GM12874 (cell line): ENCODE data around the gene ANO6.

ENCODE experiments used
- TF ChIP-seq, protein P1 (sequence below): IDR thresholded peaks from 2 replicates; pipeline ENCODE4 v1.5.1; 2011; ENCODE audit warnings: low read depth, mild to moderate bottlenecking, control low read depth, low read length, moderate library complexity; ENCODE audit not compliant: insufficient read depth

Gene ANO6

DNA sequence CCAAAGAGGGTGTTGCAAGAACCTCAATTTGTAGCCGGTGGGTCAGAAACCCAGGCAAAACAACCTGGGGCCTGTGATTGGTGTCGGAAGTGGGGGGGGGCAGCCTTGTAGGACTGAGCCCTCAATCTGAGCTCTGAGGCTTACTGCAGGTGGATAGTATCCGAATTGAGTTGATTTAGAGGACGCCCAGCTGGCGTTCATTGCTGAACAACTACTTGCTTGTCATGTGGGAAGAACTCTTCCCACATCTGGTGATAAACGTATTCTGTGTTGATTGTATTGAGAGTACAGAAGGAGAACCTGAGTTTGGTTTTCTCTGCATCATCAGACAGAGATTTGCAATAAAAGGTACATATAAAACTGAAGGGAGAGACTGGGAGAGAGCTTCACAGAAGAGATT, 5.1 kb downstream of the ANO6 start:
- TF ChIP-seq, protein P1, sequence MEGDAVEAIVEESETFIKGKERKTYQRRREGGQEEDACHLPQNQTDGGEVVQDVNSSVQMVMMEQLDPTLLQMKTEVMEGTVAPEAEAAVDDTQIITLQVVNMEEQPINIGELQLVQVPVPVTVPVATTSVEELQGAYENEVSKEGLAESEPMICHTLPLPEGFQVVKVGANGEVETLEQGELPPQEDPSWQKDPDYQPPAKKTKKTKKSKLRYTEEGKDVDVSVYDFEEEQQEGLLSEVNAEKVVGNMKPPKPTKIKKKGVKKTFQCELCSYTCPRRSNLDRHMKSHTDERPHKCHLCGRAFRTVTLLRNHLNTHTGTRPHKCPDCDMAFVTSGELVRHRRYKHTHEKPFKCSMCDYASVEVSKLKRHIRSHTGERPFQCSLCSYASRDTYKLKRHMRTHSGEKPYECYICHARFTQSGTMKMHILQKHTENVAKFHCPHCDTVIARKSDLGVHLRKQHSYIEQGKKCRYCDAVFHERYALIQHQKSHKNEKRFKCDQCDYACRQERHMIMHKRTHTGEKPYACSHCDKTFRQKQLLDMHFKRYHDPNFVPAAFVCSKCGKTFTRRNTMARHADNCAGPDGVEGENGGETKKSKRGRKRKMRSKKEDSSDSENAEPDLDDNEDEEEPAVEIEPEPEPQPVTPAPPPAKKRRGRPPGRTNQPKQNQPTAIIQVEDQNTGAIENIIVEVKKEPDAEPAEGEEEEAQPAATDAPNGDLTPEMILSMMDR, result no peak

DNA sequence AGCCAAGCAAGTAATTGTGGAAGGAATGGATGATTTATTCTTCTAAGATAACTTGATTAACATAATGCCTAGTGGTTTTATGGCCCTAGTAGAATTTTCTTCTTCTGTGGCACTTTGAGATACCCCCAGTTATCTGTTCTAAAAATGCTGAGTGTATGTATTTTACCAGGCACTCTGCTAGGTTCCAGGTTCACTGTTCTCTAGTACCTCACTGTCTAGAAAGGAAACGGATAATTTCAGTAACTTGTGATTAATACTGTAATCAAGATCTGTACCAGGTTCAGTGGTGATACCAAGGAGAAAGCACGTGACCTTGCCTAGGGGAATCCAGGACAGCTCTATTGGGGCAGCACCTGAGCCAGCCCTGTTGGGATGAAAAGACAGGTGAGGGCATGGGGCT, 8.0 kb downstream of the ANO6 start:
- TF ChIP-seq, protein P1, result no peak

DNA sequence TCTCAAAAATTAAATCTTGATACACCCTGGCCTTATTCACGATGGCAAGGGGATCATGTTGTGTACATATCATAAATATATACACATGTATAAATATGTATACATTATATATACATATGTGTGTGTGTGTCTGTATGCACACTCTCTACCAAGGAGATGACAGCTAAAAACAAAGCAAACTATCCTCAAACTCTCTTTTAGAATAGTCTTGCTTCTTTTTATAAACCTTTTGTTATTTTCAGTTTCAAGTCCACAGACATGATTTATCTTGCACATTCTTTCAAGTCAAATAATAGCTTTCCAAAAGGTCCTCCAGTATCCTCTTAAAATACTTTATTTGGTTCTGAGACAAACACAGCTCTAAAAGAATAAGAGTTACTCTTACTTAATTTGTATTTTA, 8.4 kb downstream of the ANO6 start:
- TF ChIP-seq, protein P1, result no peak

DNA sequence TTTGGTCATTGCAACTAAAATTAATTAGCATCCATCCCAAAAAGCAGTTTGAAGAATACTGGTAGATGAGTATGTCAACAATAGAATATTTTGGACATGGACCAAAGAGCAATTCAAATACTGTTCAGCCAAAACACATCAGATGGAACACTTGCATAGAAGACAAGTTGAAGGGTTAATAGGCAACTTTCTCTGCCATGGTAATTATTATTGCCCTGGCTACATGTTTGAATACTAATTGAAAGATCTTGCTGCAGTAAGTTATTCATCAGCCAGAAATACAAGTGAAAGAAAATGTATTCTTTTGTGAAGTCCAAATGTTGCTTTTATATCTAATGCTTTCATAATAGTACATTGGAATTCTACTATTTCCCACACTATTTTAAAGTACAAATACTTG, 10.1 kb downstream of the ANO6 start:
- TF ChIP-seq, protein P1, result no peak

DNA sequence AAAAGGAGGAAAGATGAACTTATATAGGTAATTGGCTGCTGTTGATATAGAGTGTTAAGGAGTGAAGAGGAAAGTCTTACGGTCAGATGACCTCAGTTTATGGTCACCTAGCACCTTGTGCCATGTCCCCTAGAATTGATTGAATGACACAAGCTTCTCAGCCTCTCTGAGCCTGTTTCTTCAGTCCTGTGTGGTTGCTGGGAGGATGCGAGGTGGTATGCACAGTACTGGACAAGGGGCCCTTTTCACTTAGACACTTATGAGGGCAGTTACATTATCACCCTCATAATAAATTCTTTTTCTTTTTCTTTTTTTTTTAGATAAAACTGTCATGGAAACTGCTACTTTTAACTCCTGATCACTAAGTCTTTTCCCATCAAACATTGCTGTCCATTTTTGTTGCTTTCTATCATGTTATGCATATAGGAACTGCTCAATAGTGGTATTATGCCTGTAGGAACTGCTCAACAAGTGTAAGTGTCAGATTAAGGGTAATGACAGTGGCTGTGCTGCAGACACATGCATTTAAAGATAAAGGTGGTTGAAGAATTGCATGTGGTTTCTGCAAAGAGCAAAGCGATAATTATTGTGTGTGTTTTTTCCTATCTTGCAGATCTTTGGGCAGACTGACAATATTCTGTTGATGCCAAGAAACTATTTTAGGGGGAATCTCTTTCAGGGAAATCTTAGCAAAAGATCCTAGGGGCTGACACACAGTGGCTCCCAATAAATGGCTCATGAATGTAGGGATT, 11.6 kb downstream of the ANO6 start:
- TF ChIP-seq, protein P1, result no peak

DNA sequence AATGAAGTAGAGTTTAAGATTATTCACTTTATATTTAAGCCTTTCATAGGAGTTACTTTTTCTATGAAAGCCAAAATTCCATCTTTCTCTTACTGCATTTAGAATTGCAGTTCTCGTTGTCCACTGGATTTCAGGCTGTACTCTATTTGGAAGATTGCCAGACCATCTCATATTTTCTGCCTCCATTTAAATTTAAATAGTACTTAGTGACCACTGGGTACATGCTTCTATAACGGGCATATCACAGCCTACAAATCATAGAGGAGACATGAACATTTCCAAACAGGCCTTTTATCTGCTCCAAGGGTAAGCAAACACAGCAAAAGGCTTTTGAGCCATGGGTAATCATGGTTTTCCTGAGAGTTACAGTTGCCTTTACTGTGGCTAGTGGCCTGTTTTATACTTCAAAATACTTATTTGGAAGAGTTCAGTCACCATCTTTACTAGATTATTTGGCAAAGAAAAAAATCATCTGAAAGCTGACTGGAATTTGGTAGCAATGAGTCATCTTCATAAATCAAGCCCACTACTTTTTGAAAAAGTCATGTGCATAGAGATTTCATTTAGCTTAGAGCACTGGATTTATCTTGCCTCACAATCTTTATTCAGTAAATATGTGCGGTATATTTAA, 15.7 kb downstream of the ANO6 start:
- TF ChIP-seq, protein P1, result no peak

DNA sequence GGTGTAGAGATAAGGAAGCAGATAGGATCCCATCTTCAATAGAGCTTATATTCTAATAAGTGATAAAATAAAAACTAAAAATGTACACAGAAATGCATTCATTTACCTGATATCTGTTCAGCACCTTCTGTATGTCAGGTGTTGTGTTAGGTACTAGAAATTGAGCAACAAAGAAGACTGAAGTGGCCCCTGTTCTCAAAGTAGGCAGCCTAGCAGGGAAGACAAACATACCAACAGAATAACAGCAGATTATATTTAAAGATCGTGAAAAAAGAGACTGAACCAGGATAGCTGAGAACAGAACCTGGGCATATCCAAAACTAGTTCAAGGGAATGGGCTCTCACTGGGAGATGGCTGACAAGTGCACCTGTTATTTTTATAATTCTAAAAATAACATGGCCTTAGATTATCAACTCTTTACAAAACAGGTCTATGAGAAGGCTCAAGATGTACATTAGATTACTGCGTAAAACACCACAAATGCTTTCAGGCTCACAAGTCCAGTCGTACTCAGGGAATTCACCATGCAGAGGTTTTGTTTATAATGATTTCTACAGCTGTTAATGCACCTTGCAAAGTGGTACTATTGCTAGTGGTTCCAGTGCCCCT, 16.4 kb downstream of the ANO6 start:
- TF ChIP-seq, protein P1, result no peak
